HG02642 (cell line): ENCODE data around the gene HNRNPF.
"Not testable (repeated sequence)": the region's sequence is repeated elsewhere in the genome, so short reads cannot be mapped to it uniquely, and the experiment has no call there.

Experiments
- ATAC-seq: cut with Tn5 transposase; IDR thresholded peaks from one replicate; pipeline ENCODE4 v1.9.1; 2021; ENCODE audit warnings: mild to moderate bottlenecking; ENCODE audit not compliant: unreplicated experiment, poor library complexity

The HNRNPF gene

GRCh38 chr10:43421944-43422343 is 13.0 kb upstream of the HNRNPF start:
- ATAC-seq, result not testable (repeated sequence)

GRCh38 chr10:43421519-43421918 is 12.5 kb upstream of the HNRNPF start:
- ATAC-seq, result no peak

GRCh38 chr10:43421201-43421507 is 12.2 kb upstream of the HNRNPF start:
- ATAC-seq, result no peak

GRCh38 chr10:43420369-43421200 is 11.6 kb upstream of the HNRNPF start:
- peak; percentile 94 for ATAC-seq

- ATAC-seq, result peak; percentile 20
Measured at GRCh38 chr10:43419997-43420368, 11.0 kb upstream of the HNRNPF start.

- ATAC-seq, result no peak
Measured at GRCh38 chr10:43417950-43418768, 9.2 kb upstream of the HNRNPF start.

- no peak for ATAC-seq
Measured at GRCh38 chr10:43415544-43415943, 6.6 kb upstream of the HNRNPF start.

GRCh38 chr10:43411536-43411935 is 2.5 kb upstream of the HNRNPF start:
- no peak for ATAC-seq

GRCh38 chr10:43410345-43410744 is 1.4 kb upstream of the HNRNPF start:
- ATAC-seq, result no peak

GRCh38 chr10:43409385-43410109 is 561 bp upstream of the HNRNPF start:
- no peak for ATAC-seq

GRCh38 chr10:43408331-43408709 is 666 bp downstream of the HNRNPF start:
- peak; percentile 3 for ATAC-seq

GRCh38 chr10:43407576-43408330 is 1.2 kb downstream of the HNRNPF start:
- peak; percentile 51 for ATAC-seq

- peak; percentile 29 for ATAC-seq
Measured at GRCh38 chr10:43407148-43407575, 1.8 kb downstream of the HNRNPF start.

GRCh38 chr10:43404704-43405084 is 4.3 kb downstream of the HNRNPF start:
- ATAC-seq, result no peak

- ATAC-seq, result no peak
Measured at GRCh38 chr10:43403911-43404703, 4.9 kb downstream of the HNRNPF start.

- ATAC-seq, result no peak
Measured at GRCh38 chr10:43402880-43403452, 6.0 kb downstream of the HNRNPF start.

- ATAC-seq, result no peak
Measured at GRCh38 chr10:43402176-43402575, 6.8 kb downstream of the HNRNPF start.

GRCh38 chr10:43401627-43402026 is 7.4 kb downstream of the HNRNPF start:
- no peak for ATAC-seq
